Peyer's patch (tissue), 4 donors: ENCODE results near the gene BCKDK.
"Not testable (repeated sequence)": the region's sequence is repeated elsewhere in the genome, so short reads cannot be mapped to it uniquely, and the experiment has no call there.

Experiments used
- CTCF ChIP-seq, 6 experiments: fragments of 450-650 bp in 4 of 6; fragments of 200-600 bp in 2 of 6; sonication (generic) in 1 of 6; IDR thresholded peaks; one replicate each; pipeline ENCODE4 v1.5.1; 2017 to 2019; ENCODE audit warnings: antibody characterized with exemption in 6 of 6, mild to moderate bottlenecking in 3 of 6, moderate library complexity in 1 of 6
- POLR2A ChIP-seq, 2 donors: fragments of 450-650 bp; IDR thresholded peaks; one replicate each; pipeline ENCODE4 v1.5.1; 2017; ENCODE audit warnings: antibody characterized with exemption in 2 of 2, mild to moderate bottlenecking in 2 of 2, moderate library complexity in 2 of 2

DNA sequence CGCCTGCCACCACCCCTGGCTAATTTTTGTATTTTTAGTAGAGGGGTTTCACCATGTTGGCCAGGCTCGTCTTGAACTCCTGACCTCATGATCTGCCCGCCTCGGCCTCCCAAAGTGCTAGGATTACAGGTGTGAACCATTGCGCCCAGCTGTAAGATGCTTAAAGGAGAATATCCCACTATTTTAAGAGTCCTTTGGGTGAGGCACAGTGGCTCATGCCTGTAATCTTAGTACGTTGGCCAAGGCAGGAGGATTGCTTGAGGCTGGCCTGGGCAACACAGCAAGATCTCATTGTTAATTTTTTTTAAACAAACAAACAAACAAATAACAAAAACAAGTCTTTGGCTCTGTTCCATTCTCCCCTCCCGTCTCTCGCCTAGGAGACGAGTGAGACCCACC, 32.9 kb downstream of the BCKDK start:
- TF ChIP-seq CTCF, POLR2A (IDR thresholded peaks at IDR 0.05): not testable (repeated sequence)
